K562 (cell line): ENCODE data around the gene TNF. TPM values are rescaled to one million over a fixed set of nuclear protein-coding genes. Genes with fewer than 3 reads are reported as not detected.

Experiments used
- ATAC-seq: fragments of 200-7000 bp; cut with Tn5 transposase; 3 replicates; pipeline ENCODE4 v1.9.1; 2020; ENCODE audit warnings: moderate library complexity
- BruUV-seq: library from RNA; stranded (reverse); fragments of 400-500 nt; replicated peaks from 2 replicates; lab custom pipeline; 2021; lab: Mats Ljungman, UMichigan
- CTCF ChIA-PET: fragments of 300-600 bp; formaldehyde crosslinking; extraction: SDS; loops from one replicate; lab custom pipeline; 2021; ENCODE audit warnings: low intra/inter-chr PET ratio; lab: Yijun Ruan, JAX
- POLR2A ChIA-PET: fragments of 300-600, 350-650 bp; sonication (Branson Sonifier 250); formaldehyde crosslinking; extraction: SDS; loops from one replicate; lab custom pipeline; 2021; ENCODE audit warnings: antibody characterized with exemption, inconsistent platforms; lab: Yijun Ruan, JAX
- DNase-seq, 4 experiments: peaks; one replicate each; pipeline versions ENCODE4 v3.0.0 to v3.0.0-alpha.2; 2011 to 2018; ENCODE audit warnings: low spot score in 3 of 4, mixed read lengths in 3 of 4; ENCODE audit errors: extremely low read depth in 1 of 4
- FAIRE-seq: peaks from 2 replicates; lab custom pipeline; 2011; peaks lifted over from hg19 to GRCh38; lab: Jason Lieb, UNC
- H2AFZ ChIP-seq: 2 replicates; pipeline ENCODE4 v1.6.0; 2011; ENCODE audit warnings: low read depth, low read length, control low read depth, inconsistent platforms
- H3K27ac ChIP-seq: fragments of 200-600 bp; 3 replicates; pipeline ENCODE4 v1.8.0; 2011; ENCODE audit warnings: low read depth, mild to moderate bottlenecking, control low read depth, inconsistent platforms, low read length, moderate library complexity, mixed read lengths; ENCODE audit errors: extremely low read depth
- H3K27me3 ChIP-seq, 2 experiments: fragments of 300-600 bp in 1 of 2; 2 replicates in 1 of 2; 3 replicates in 1 of 2; pipeline versions ENCODE4 v1.6.0 to v1.8.0; 2011; ENCODE audit warnings: inconsistent platforms in 2 of 2, low read length in 2 of 2, mild to moderate bottlenecking in 1 of 2, mixed read lengths in 1 of 2, moderate library complexity in 1 of 2; ENCODE audit not compliant: control insufficient read depth in 2 of 2, insufficient read depth in 2 of 2
- H3K36me3 ChIP-seq: fragments of 300-600 bp; 3 replicates; pipeline ENCODE4 v1.8.0; 2011; ENCODE audit warnings: mild to moderate bottlenecking, low read length, inconsistent platforms; ENCODE audit not compliant: control insufficient read depth, insufficient read depth
- H3K4me1 ChIP-seq, 2 experiments: fragments of 200-600 bp in 1 of 2; replicated peaks in 1 of 2; 2 replicates in 1 of 2; 3 replicates in 1 of 2; pipeline versions ENCODE4 v1.5.1 to v1.8.0; 2011; ENCODE audit warnings: inconsistent platforms in 2 of 2, low read length in 2 of 2, mild to moderate bottlenecking in 1 of 2, mixed read lengths in 1 of 2, moderate library complexity in 1 of 2; ENCODE audit not compliant: control insufficient read depth in 2 of 2, insufficient read depth in 2 of 2
- H3K4me2 ChIP-seq: 2 replicates; pipeline ENCODE4 v1.6.1; 2011; ENCODE audit warnings: low read length, control low read depth, inconsistent platforms, mixed read lengths; ENCODE audit not compliant: insufficient read depth
- H3K4me3 ChIP-seq: fragments of 200-600 bp; sonication (generic), shearing (Covaris generic); 2 replicates; pipeline ENCODE4 v1.5.1; 2016; ENCODE audit warnings: control low read depth, inconsistent platforms
- H3K79me2 ChIP-seq: fragments of 200-600 bp; 3 replicates; pipeline ENCODE4 v1.8.0; 2011; ENCODE audit warnings: low read length, inconsistent platforms; ENCODE audit not compliant: control insufficient read depth, insufficient read depth
- H3K9ac ChIP-seq, 2 experiments: 2 replicates each; pipeline versions ENCODE4 v1.6.0 to v1.6.1; 2011; ENCODE audit warnings: low read depth in 2 of 2, low read length in 2 of 2, control low read depth in 1 of 2, inconsistent platforms in 1 of 2, mild to moderate bottlenecking in 1 of 2, mixed read lengths in 1 of 2; ENCODE audit not compliant: insufficient read depth in 1 of 2
- H3K9me1 ChIP-seq: one replicate; pipeline ENCODE4 v1.6.0; 2011; ENCODE audit warnings: inconsistent platforms, mild to moderate bottlenecking, low read length, moderate library complexity; ENCODE audit not compliant: control insufficient read depth, insufficient read depth
- H3K9me3 ChIP-seq: replicated peaks from 2 replicates; pipeline ENCODE4 v1.5.1; 2011; ENCODE audit warnings: low read depth, low read length, inconsistent platforms; ENCODE audit not compliant: control insufficient read depth, insufficient read depth
- H4K20me1 ChIP-seq: replicated peaks from 2 replicates; pipeline ENCODE4 v1.6.1; 2011; ENCODE audit warnings: low read length, inconsistent platforms, mixed read lengths; ENCODE audit not compliant: control insufficient read depth, insufficient read depth
- POLR2G ChIP-seq: fragments of 200-400 bp; formaldehyde crosslinking; IDR thresholded peaks from 2 replicates; pipeline ENCODE4 v1.6.1; 2017; ENCODE audit warnings: low read depth, mild to moderate bottlenecking, antibody characterized with exemption, low read length, moderate library complexity
- POU5F1 ChIP-seq: fragments of 150-350 bp; IDR thresholded peaks from 2 replicates; pipeline ENCODE4 v1.6.1; 2014; ENCODE audit warnings: borderline replicate concordance, low read length, low read depth, mild to moderate bottlenecking; ENCODE audit not compliant: partially characterized antibody
- PREB ChIP-seq: sonication (generic); formaldehyde crosslinking; IDR thresholded peaks from 2 replicates; pipeline ENCODE4 v1.8.1; 2023; ENCODE audit warnings: mild to moderate bottlenecking, missing genetic modification reagents
- RNF2 ChIP-seq: sonication (generic); IDR thresholded peaks from 2 replicates; pipeline ENCODE4 v1.6.1; 2016
- WGBS: fragments of 100-300 bp; shearing (Covaris generic); methylation state at CpG from one replicate; pipeline ENCODE4 v1.1.6; 2016; ENCODE audit warnings: low coverage, mixed read lengths; ENCODE audit not compliant: insufficient coverage; ENCODE audit errors: missing lambda C conversion rate; 5-methylcytosine and 5-hydroxymethylcytosine counted together
- in situ Hi-C: fragments of 300-500 bp; cut with MboI; formaldehyde crosslinking; loops from 4 replicates; pipeline ENCODE4 v1.15.0; 2018; ENCODE audit warnings: inconsistent platforms, mixed read lengths
- intact Hi-C: fragments of 100-400 bp; cut with micrococcal nuclease; formaldehyde crosslinking; loops from 2 replicates; pipeline ENCODE4 v1.14.2; 2022
- polyA plus RNA-seq, 8 experiments: library from polyadenylated mRNA; depleted of rRNA in 4 of 8; stranded (reverse) in 5 of 8; unstranded in 3 of 8; fragments of >200 nt; fragmentation: Nextera tagmentation in 2 of 8; fragmentation: Illumina TruSeq in 1 of 8; extraction: Ambion mirVana in 2 of 8; extraction: Trizol in 1 of 8; gene quantifications; 2 replicates each; pipeline versions ENCODE4 v1.2.1 to v1.2.3, GENCODE V29; 2011 to 2014; ENCODE audit warnings: inconsistent platforms in 1 of 8, missing spikeins in 1 of 8
- total RNA-seq, 7 experiments: library from RNA; depleted of rRNA in 6 of 7; stranded (reverse); fragments of >200 nt in 6 of 7; fragmentation: Illumina TruSeq in 2 of 7; extraction: Trizol in 2 of 7; gene quantifications; 2 replicates each; pipeline versions ENCODE4 v1.2.1 to v1.2.3, GENCODE V29; 2011 to 2021; ENCODE audit warnings: low replicate concordance in 1 of 7

TNF gene
- total and polyA plus RNA-seq, 9 of the 15 experiments (the other 6 are each of a cell fraction or from before 2014, with no cell fraction given), result 0.08 to 0.40 TPM; not detected in 7

DNA sequence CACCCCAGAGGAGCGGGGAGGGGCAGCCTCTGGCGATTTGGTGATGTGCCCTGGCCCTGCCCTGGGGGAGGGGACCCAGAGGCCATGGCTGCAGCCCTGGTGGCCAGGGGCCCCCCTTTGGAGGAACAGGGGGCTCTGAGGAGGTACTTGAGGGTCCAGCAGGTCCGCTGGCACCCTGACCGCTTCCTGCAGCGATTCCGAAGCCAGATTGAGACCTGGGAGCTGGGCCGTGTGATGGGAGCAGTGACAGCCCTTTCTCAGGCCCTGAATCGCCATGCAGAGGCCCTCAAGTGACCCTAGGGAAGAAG lies 17.1 kb upstream of the TNF start:
- FAIRE-seq, result no peak
- no peak overlapping the region for H3K27ac ChIP-seq
- in situ Hi-C loops, result no loop called here
- no peaks in the 10 kb centered on the region for H3K79me2 ChIP-seq
- H3K36me3 ChIP-seq, result peaks cover 61% of the 10 kb centered on the region
- DNase-seq, result no peak
- no peak overlapping the region for H3K4me3 ChIP-seq
- no TSS peak for BruUV-seq
- no peaks in the 10 kb centered on the region for H4K20me1 ChIP-seq
- intact Hi-C loops, result no loop called here
- no peaks in the 10 kb centered on the region for H3K9me3 ChIP-seq
- peaks cover 6% of the 10 kb centered on the region for H3K9me1 ChIP-seq
- no peaks in the 10 kb centered on the region for H3K27me3 ChIP-seq
- H3K4me2 ChIP-seq, result no peak overlapping the region
- peaks cover 41 to 56% of the 10 kb centered on the region in 2 experiments for H3K4me1 ChIP-seq
- POLR2A ChIA-PET, result interaction anchor here (0.6 to 5.8 kb wide), 4 partner anchors 9 to 99 kb away, joined by 3 to 38 read pairs (median 6); partner anchors contain the start of genes ATP6V1G2 and NFKBIL1
- TF ChIP-seq POLR2G (0 out of 2 replicates have a peak, but pooled peaks have one; percentile 20), RNF2 (no peak), PREB (CRISPR knock-in tag) (no peak), POU5F1 (no peak)
- TF ChIP-seq, all 486 proteins: peak for 1
- CTCF ChIA-PET, result no interaction called here
- Histone ChIP-seq H2AFZ (no peak overlapping the region), H3K9ac (peak overlapping the region; percentile 2 to 77; a peak in 3 of 4 replicates)
- WGBS, result 82% methylated on average over 6 of the region's 8 CpGs
- no peak for ATAC-seq
